Panc1 (cell line): ENCODE measurements around the gene SPAG6. TPM values are rescaled to one million over a fixed set of nuclear protein-coding genes. Genes with fewer than 3 reads are reported as not detected.
A peak's percentile ranks its signal among the peaks of the same experiment; 100 is the strongest.

Source experiments
- ATAC-seq: fragments of 200-7000 bp; cut with Tn5 transposase; 2 replicates; pipeline ENCODE4 v1.9.1; 2020; ENCODE audit warnings: mild to moderate bottlenecking, moderate library complexity
- BruUV-seq: library from RNA; stranded (reverse); fragments of 400-500 nt; replicated peaks from 2 replicates; lab custom pipeline; 2021; lab: Mats Ljungman, UMichigan
- CTCF ChIA-PET: fragments of 300-600 bp; sonication (Branson Sonifier 250); formaldehyde crosslinking; loops from one replicate; lab custom pipeline; 2022; ENCODE audit warnings: antibody characterized with exemption; lab: Charles Lee
- POLR2A ChIA-PET: fragments of 300-600 bp; sonication (Branson Sonifier 250); formaldehyde crosslinking; loops from one replicate; lab custom pipeline; 2022; ENCODE audit warnings: antibody characterized with exemption; lab: Charles Lee
- DNase-seq: peaks from one replicate; pipeline ENCODE4 v3.0.0-alpha.2; 2010; ENCODE audit warnings: low read depth, low spot score
- H3K27ac ChIP-seq: 2 replicates; pipeline ENCODE4 v1.5.1; 2011; ENCODE audit warnings: mild to moderate bottlenecking, low read length, inconsistent platforms
- H3K27me3 ChIP-seq: fragments of 200-500 bp; sonication (Bioruptor generic); 2 replicates; pipeline ENCODE4 v1.6.0; 2014; ENCODE audit warnings: low read length, inconsistent platforms; ENCODE audit not compliant: control insufficient read depth, insufficient read depth
- H3K36me3 ChIP-seq: fragments of 200-500 bp; sonication (Bioruptor generic); 2 replicates; pipeline ENCODE4 v1.5.1; 2014; ENCODE audit warnings: inconsistent platforms, mild to moderate bottlenecking, low read length, moderate library complexity; ENCODE audit not compliant: control insufficient read depth, insufficient read depth
- H3K4me1 ChIP-seq: 2 replicates; pipeline ENCODE4 v1.5.1; 2011; ENCODE audit warnings: inconsistent platforms, mild to moderate bottlenecking, low read length, moderate library complexity; ENCODE audit not compliant: control insufficient read depth, insufficient read depth
- H3K4me3 ChIP-seq, 2 experiments: 2 replicates each; pipeline ENCODE4 v1.5.1; 2011 to 2012; ENCODE audit warnings: low read depth in 2 of 2, low read length in 2 of 2, mild to moderate bottlenecking in 2 of 2, inconsistent platforms in 1 of 2, moderate library complexity in 1 of 2
- H3K9me3 ChIP-seq: fragments of 200-500 bp; sonication (Bioruptor generic); 2 replicates; pipeline ENCODE4 v1.5.1; 2014; ENCODE audit warnings: low read depth, mild to moderate bottlenecking, inconsistent platforms, low read length, moderate library complexity; ENCODE audit not compliant: control insufficient read depth, insufficient read depth
- POLR2AphosphoS5 ChIP-seq: IDR thresholded peaks from 2 replicates; pipeline ENCODE4 v1.6.1; 2012; ENCODE audit warnings: mild to moderate bottlenecking, low read depth, low read length, moderate library complexity
- SIN3A ChIP-seq: IDR thresholded peaks from 2 replicates; pipeline ENCODE4 v1.6.1; 2012; ENCODE audit warnings: low read depth, mild to moderate bottlenecking, low read length, moderate library complexity, borderline replicate concordance; ENCODE audit not compliant: insufficient read depth
- TCF7L2 ChIP-seq: IDR thresholded peaks from 2 replicates; pipeline ENCODE4 v1.6.1; 2011; ENCODE audit warnings: mild to moderate bottlenecking, low read depth, low read length, inconsistent platforms
- in situ Hi-C: cut with HindIII; loops from 2 replicates; pipeline ENCODE4 v1.10.0; 2016; ENCODE audit warnings: low sequenced_read_pairs, low pct_unique_long_range_greater_than_20kb
- intact Hi-C: fragments of 100-400 bp; cut with micrococcal nuclease; formaldehyde crosslinking; loops from one replicate; pipeline ENCODE4 v1.10.0; 2022; ENCODE audit not compliant: unreplicated experiment
- total RNA-seq: library from RNA; stranded (reverse); gene quantifications from one replicate; pipeline ENCODE4 v1.2.1, GENCODE V29; 2021; ENCODE audit not compliant: unreplicated experiment
- TF ChIP-seq, protein P1 (sequence below): fragments of 450-650 bp; IDR thresholded peaks from 2 replicates; pipeline ENCODE4 v1.5.1; 2017; ENCODE audit warnings: mild to moderate bottlenecking
- TF ChIP-seq, protein P2 (sequence below), 2 experiments: IDR thresholded peaks; 2 replicates each; pipeline ENCODE4 v1.6.1; 2011 to 2012; ENCODE audit warnings: low read depth in 2 of 2, control low read depth in 1 of 2, low read length in 1 of 2, mild to moderate bottlenecking in 1 of 2, moderate library complexity in 1 of 2; ENCODE audit not compliant: insufficient read depth in 1 of 2

Gene SPAG6
- total RNA-seq, 1 experiment from 2014 or later, result not detected

DNA sequence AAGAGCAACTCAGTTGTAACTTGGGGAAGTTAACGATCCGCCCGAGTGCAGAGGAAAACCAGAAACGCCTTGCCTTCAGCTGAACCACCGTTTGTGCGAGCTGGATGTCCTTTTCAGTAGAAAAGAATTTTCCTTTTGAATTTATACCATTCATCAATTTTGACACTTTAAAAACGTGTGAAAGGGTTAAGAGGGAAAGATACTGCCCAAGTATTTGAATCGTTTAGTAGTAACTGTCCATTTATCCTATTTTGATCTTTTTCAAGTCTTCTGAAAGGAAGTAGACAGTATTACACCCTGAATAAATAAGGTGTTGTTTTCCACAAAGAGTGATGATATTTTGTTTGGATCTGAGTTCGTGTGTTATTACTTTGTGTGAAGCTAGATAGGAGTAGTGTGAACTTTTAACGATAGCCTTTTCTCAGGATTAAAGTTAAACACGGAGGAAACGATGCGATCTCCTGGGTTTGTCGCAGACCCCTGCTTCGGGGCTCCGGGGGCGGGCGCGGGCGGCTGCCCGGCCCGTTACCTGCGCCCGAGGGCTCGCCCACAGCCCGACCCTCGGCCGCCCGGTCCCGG, 25.2 kb upstream of the SPAG6 start:
- Histone ChIP-seq H3K27me3 (no peaks in the 10 kb centered on the region; the same call in 1 of the 2 replicates), H3K4me1 (peaks cover 31% of the 10 kb centered on the region), H3K4me3 (peak overlapping the region; percentile 47 to 59), H3K9me3 (no peaks in the 10 kb centered on the region), H3K36me3 (no peaks in the 10 kb centered on the region; the same call in 1 of the 2 replicates), H3K27ac (peak overlapping the region; percentile 91)
- ATAC-seq, result no peak
- DNase-seq, result no peak
- intact Hi-C loops (loop anchor here (5.0 kb wide), 1 partner anchor 328 kb away; no protein-coding TSS in a partner anchor), in situ Hi-C loops (no loop called here)
- BruUV-seq, result no TSS peak
- ChIA-PET CTCF (interaction anchor here (0.6 kb wide), 1 partner anchor 309 kb away, joined by 5 read pairs; no protein-coding TSS in a partner anchor), POLR2A (no interaction called here)
- TF ChIP-seq, protein P1, sequence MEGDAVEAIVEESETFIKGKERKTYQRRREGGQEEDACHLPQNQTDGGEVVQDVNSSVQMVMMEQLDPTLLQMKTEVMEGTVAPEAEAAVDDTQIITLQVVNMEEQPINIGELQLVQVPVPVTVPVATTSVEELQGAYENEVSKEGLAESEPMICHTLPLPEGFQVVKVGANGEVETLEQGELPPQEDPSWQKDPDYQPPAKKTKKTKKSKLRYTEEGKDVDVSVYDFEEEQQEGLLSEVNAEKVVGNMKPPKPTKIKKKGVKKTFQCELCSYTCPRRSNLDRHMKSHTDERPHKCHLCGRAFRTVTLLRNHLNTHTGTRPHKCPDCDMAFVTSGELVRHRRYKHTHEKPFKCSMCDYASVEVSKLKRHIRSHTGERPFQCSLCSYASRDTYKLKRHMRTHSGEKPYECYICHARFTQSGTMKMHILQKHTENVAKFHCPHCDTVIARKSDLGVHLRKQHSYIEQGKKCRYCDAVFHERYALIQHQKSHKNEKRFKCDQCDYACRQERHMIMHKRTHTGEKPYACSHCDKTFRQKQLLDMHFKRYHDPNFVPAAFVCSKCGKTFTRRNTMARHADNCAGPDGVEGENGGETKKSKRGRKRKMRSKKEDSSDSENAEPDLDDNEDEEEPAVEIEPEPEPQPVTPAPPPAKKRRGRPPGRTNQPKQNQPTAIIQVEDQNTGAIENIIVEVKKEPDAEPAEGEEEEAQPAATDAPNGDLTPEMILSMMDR, result no peak
- TF ChIP-seq POLR2AphosphoS5 (no peak), SIN3A (no peak), TCF7L2 (no peak)
- TF ChIP-seq, protein P2, sequence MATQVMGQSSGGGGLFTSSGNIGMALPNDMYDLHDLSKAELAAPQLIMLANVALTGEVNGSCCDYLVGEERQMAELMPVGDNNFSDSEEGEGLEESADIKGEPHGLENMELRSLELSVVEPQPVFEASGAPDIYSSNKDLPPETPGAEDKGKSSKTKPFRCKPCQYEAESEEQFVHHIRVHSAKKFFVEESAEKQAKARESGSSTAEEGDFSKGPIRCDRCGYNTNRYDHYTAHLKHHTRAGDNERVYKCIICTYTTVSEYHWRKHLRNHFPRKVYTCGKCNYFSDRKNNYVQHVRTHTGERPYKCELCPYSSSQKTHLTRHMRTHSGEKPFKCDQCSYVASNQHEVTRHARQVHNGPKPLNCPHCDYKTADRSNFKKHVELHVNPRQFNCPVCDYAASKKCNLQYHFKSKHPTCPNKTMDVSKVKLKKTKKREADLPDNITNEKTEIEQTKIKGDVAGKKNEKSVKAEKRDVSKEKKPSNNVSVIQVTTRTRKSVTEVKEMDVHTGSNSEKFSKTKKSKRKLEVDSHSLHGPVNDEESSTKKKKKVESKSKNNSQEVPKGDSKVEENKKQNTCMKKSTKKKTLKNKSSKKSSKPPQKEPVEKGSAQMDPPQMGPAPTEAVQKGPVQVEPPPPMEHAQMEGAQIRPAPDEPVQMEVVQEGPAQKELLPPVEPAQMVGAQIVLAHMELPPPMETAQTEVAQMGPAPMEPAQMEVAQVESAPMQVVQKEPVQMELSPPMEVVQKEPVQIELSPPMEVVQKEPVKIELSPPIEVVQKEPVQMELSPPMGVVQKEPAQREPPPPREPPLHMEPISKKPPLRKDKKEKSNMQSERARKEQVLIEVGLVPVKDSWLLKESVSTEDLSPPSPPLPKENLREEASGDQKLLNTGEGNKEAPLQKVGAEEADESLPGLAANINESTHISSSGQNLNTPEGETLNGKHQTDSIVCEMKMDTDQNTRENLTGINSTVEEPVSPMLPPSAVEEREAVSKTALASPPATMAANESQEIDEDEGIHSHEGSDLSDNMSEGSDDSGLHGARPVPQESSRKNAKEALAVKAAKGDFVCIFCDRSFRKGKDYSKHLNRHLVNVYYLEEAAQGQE (IDR thresholded peaks at IDR 0.05; ENCODE audit: insufficient read depth in 1 of 2, low read depth in 2 of 2, low read length in 1 of 2), result no peak

- no peak for DNase-seq
- in situ Hi-C loops, result no loop called here
Observed at GRCh38 chr10:22320591-22321155, 24.6 kb upstream of the SPAG6 start, which contains the start of gene BMI1. BMI1 (plus strand) TSS chr10:22321099; CDS start chr10:22326450, 5,351 bp downstream.

More at GRCh38 chr10:22320591-22321155, 24.6 kb upstream of the SPAG6 start, which contains the start of gene BMI1:
- intact Hi-C loops, result no loop called here
- Histone ChIP-seq H3K36me3 (no peaks in the 10 kb centered on the region; the same call in 1 of the 2 replicates), H3K4me1 (peaks cover 31% of the 10 kb centered on the region), H3K4me3 (peak within 1 kb of the TSS; percentile 59 to 63), H3K9me3 (no peaks in the 10 kb centered on the region), H3K27ac (peak within 1 kb of the TSS; percentile 91), H3K27me3 (no peaks in the 10 kb centered on the region; the same call in 1 of the 2 replicates)
- ChIA-PET CTCF (interaction anchor here (0.6 kb wide), 1 partner anchor 310 kb away, joined by 5 read pairs; no protein-coding TSS in a partner anchor), POLR2A (no interaction called here)
- TF ChIP-seq SIN3A (no peak), TCF7L2 (no peak), POLR2AphosphoS5 (no peak)
- TF ChIP-seq, protein P2 (IDR thresholded peaks at IDR 0.05; ENCODE audit: insufficient read depth in 1 of 2, low read depth in 2 of 2, low read length in 1 of 2), result no peak
- TF ChIP-seq, protein P1, result no peak; the same call in 1 of the 2 replicates
- peak; percentile 68 for ATAC-seq
- no TSS peak for BruUV-seq
